Measurements from ENCODE around the gene ERG.

ERG gene, protein sequence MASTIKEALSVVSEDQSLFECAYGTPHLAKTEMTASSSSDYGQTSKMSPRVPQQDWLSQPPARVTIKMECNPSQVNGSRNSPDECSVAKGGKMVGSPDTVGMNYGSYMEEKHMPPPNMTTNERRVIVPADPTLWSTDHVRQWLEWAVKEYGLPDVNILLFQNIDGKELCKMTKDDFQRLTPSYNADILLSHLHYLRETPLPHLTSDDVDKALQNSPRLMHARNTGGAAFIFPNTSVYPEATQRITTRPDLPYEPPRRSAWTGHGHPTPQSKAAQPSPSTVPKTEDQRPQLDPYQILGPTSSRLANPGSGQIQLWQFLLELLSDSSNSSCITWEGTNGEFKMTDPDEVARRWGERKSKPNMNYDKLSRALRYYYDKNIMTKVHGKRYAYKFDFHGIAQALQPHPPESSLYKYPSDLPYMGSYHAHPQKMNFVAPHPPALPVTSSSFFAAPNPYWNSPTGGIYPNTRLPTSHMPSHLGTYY

DNA sequence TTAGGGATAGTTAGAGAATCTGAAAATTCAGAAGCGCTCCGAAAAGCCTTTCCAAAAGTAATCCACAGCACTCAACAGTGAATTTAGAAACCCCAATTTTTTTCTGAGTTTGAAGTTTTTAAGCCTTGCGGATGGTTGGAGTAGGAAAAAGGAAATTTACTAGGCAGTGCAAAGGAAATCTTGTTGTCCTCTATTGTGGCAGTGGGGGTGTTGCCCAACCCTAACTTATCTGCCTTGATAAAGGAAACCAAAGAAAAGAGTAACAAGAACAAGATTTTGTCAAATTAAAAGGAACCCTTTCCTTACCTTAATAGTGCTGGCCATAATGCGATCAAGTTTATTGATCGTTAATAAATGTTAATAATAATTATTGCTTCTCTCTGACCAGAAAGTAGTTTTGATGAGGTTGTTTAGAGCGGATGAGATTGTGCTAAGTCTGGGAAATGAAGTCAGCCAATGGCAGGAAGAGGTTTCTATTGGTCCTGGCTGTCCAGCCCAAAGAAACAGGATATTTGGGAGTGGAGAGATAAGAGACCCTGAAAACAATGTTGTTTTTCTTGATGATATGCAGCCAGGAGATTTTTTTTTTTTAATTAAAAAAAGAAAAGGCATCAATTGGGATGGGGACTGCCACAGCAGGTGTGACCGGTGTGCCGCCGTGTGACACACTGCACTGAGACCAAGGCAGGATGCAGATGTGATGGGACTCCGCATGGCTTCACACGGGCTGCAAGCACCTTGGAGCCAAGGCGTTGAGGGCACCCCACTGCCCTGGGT is at the start of gene ERG:
ERG (minus strand) TSS at position 421 of the 777 bp plus-strand sequence; CDS start at position 324, 97 bp downstream.
- DNase-seq, result no peak

DNA sequence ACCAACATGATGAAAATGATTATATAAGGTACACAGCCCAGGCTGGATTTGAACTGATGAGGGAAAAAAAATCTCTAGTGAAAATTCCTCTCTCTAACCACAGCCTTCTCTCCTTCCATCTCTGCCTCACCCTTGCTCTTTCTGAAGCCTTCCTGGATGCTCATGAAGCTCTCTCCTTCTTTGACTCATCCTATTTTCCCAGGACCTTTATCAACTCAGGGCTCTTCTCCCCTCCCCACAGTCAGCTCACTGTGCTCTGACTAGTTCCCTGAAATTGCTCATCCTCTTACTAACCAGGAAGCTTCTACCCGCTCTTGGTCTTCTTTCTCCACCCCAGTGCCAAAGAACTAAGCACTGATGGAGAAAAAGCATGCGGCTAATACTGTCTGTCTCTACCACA is 46.4 kb upstream of the ERG start:
- no peak for DNase-seq

DNA sequence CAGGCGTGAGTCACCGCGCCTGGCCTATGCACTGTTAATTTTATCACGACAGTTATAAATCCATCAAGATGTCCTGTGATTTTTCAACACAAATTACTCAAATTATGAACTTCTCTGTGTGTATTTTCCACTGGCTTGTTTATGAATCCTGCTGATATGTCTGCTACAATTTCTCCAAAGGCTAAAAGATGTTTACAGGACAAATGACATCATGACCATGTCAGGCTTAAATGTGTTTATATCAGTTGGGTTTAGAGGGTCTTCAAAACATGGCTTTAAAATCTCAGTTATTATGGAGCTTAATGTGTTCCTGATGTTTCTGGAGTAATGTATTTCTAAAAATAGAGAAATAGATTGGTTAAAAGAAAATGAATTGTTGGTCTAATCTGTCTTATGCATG is 44.0 kb upstream of the ERG start:
- no peak for DNase-seq

DNA sequence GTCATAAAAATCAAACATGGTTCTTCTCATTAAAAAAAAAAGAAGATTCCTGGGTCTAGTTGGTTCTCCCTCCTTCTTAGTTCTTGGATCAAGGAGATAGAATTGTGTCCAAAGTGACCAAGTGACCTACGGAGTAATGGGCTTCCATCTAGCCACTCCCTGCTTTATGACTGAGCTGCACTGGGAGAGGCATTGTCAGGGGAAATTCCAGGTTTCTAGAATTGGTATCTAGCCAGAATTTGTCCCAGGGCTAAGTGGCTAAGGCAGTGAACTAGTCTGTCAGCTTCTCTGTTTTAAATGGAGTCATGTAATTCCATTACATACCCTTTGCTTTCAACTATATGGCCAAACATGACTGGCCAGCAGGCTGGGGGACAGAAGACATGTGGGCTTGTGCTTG is 40.1 kb upstream of the ERG start:
- DNase-seq, result no peak

DNA sequence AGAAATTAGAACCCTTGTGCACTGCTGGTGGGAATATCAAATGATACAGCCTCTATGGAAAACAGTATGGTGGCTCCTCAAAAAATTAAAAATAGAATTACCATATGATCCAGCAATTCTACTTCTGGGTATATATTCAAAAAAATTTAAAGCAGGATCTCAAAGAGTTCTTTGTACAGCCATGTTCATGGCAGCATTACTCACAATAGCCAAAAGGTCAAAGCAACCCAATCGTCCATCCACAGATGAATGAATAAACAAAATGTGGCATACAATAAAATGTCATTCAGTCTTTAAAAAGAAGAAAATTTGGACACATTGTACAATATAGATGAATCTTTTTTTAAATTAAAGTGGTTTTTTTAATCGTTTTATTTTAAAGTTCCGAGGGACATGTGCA is 36.3 kb upstream of the ERG start:
- DNase-seq, result no peak

DNA sequence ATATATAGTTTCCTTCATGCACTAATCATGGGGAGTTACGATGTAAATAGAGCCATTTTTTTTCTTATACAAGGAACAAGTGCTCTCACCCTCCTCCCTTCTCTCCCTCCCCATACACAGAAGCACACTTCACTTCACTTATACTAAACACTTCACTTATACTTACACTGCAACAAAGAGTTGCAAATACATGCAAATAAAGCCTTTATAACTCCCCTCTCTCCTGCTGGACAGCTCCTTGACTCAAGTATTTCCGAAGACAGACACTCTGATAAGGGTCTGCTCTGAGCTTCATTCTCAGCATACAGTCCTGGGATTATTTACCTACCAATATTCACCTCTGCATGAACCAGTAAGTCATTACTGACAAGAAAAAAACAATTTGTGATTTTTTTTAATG is 35.6 kb upstream of the ERG start:
- DNase-seq, result no peak

DNA sequence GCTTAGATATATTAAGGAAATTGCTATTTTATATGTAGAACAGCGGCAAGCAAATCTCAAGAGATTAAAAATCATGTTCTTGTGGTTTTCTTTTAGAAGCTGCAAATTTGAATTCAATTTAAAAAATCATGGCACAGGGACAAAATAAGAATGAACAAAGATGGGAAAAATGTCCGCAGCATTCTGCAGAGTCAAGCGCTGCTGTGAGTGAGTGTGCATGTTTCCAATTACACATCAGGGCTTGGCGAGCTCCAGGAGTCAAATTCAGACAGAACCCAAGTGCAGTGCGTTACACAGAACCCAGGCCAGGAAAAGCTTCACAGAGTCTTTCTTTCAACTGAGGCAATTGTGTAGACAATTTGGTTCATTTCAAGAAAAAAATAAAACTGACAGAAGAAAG is 33.3 kb upstream of the ERG start:
- peak; percentile 66 for DNase-seq

DNA sequence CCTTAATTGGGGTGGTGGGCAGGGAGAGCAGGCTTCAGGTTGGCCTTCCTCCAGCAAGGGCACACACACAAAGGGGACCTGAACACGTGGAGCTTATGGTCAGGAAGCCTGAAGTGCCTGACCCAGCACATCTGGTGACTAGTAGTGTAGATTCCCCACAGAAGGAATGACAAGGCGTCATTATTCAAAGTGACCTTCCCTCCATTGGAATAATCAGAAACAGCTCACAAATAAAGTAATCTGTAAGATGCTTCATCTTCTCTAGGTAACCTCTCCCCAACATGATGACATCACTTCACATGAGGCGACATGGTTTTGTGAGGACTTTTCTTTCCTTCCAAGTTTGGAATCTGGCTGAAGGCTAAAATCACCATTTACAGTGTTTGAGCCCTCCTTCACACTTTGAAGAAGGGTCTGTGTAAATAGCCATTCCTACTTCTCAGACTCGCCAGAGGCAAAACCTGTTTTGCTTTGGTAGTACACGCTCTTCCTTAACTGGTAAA is 32.8 kb upstream of the ERG start:
- no peak for DNase-seq

DNA sequence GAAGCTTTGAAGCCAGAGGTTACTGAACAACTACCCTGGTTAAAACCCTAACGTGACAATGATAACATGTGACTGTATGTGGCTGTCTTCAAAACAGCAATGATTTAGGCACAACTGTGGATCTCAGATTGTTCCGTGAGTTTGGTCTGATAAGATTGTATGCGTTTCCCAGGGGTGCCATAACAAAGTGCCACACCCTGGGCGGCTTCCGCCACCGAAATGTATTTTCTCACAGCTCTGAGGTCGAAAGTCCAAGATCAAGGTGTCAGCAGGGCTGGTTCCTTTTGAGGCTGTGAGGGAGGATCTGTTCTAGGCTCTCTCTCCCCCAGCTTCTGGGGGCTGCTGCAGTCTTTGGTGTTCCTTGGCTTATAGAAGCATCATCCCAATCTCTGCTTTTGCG is 29.5 kb upstream of the ERG start:
- no peak for DNase-seq

DNA sequence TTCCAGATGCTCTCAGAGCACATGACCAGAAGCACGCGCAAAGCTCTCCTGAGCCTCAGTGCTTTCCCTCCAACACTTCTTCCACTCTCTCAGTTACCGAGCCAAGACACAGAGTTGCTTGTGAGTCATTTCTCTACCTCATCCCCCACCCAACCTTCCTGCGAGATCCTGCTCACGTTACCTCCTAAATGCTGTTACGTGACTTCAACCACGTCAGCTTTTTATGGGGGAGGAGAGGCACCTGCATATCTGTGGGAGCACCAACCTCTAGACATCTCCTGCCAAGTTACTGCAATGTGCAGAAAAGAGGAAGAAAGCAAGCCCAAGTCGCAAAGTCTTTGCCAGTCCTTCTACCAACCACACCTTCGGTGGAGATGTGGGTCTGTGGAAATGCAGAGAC is 27.2 kb upstream of the ERG start:
- no peak for DNase-seq

DNA sequence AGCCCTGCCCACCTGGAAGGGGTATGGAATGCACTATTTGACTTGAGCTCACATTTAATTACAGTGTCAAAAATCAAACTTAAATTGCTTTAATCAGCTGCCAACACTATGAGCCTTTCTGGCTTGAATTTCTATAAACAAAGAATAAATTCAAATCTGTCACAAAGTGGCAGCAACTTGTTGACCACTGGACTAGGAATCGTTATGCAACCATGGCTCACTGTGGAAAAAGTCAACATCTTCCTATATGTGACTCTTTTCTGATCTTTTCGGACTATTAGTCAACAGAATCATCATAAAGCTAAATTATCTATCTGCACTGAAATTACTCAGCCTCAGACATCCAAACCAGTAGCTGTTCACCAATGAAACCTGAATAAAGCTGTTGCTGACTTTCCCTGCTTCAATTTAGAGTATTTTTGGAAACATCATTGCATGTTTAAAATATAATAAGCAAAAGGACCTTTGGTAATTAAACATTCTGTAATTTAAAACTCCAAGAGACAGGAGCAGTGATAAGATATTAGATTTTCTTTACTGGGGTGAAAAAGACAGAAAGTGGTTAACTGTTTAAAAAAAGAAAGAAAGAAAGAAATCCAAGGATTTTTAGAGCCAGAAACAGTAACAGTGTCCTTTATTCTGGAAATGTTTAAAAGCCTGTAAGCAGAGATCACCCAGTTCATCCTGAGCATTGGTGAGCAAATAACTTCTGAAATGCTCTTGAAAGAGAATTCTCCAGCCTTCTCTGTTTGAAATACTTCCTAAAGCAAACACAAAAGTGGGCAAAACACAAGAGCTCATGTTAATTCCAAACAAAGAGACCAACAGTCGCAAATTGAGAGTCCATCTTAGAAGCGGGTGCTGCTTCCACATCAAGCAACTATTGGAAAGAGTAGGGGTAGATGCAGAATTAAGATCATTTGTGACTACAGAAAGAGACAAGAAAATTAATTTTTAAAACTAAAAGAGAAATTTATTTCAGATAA is 26.2 kb upstream of the ERG start:
- no peak for DNase-seq

DNA sequence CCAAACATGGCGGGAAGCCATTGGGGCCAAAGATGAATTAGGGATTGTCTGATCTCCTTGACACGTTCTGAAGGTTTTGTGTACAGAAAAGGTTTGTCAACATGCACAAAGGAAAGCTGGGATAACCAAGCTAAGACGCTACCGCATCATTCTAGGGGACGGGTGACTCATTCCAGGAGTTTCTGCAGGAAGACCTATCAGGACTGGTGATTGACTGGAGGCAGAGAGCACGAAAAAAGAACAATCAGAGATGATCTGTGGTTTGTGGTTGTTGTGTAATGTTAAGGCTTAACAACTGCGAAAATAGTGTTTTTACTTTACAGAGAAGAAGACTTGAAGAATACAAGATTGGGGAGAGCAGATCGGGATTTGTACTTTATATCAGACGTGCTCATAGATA is 22.2 kb upstream of the ERG start:
- no peak for DNase-seq

DNA sequence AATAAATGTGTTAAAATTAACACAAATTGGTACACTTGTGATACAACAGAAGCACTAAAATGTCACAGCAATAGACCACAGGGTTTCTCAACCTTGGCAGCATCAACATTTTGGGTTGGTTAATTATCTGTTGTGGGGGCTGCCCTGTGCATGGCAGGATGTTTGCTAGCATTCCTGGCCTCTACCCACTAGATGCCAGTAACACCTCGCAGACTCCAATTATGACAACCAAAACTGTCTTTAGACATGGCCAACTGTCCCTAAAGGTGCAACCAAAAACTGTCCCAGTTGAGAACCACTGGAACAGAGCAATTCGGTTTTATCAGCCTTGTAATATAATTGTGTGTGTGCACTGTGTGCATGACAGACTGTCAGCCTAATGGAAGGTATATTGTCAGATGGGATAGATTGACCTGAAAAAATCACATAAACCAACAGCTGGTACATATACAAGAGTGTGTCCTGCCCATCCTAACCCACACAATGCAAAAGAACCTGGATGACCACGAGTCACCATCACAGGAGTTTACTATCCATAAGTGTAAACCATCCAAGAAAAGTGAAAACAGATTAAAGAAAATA is 13.5 kb upstream of the ERG start:
- DNase-seq, result no peak

DNA sequence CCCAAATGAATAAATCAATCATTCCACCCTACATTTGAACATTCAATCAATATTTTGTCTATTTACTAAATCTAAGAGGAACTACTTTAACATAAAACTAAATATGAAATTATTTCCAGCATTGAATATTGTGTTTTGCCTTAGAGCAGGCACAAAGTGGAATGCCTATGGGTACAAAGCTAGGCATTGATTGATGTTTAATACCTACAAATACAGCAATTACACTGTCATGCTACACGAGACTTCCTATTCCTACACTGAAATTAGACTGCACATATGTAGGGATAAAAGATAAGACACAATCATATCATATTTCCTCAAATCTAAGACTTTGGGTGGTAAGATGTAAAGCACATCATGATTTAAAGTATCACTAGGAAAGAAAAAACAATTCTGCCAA is 12.9 kb upstream of the ERG start:
- no peak for DNase-seq

DNA sequence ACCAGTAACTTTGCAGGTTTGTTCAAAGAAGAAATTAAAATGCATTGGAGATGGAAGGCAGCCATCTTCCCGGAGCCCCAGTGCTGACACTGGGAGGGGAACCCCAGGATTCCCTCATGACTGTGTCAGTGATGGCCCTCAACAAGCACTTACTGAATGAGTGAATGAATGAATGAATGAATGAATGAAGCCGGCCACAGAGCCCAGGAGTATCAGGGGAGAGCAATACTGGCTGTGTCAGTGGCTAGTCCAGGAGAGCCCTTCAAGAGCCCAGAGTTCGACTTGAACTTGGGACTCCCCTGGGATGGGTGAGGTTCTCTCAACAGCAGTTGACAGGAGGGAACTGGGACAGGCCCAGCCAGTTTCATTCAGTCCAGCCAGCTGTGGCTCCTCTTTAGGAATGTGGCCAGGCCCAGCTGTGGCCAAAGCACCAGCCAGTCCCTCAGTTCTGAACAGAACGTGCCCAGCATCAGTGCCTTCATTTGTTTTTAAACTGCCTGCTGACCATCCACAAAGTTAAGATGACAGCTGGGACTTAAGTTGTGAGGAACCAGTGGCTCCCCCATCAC is 9.2 kb upstream of the ERG start:
- DNase-seq, result no peak

DNA sequence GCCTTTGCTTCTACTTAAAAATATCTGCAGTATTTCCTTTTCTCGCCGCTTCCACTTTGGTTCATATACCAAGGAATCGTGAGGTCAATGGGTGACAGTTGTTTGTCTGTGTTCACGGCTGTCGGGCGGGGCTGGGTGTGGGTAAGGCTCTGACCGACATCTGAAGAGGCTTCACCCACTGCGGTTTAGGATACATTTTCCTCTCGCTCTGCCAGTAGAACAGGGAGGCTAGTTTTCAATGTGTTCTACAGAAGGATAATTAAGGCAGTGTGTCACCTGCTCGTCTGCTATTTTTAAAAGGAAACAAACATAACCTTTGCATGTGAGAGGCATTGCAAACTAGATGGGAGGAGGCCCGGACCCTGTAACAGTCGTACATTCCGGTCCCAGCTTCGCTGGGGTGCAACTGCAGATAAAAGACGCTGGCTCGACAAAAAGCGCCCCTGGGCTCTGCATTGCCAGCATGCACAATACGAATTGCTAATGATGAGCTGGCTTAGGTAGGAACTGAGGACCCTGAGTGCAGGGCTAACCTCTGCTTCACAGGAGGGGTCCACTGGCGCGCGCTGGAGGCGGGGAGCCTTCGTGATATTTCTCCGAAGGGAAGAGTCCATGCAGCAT is 8.5 kb upstream of the ERG start:
- DNase-seq, result peak; percentile 60

DNA sequence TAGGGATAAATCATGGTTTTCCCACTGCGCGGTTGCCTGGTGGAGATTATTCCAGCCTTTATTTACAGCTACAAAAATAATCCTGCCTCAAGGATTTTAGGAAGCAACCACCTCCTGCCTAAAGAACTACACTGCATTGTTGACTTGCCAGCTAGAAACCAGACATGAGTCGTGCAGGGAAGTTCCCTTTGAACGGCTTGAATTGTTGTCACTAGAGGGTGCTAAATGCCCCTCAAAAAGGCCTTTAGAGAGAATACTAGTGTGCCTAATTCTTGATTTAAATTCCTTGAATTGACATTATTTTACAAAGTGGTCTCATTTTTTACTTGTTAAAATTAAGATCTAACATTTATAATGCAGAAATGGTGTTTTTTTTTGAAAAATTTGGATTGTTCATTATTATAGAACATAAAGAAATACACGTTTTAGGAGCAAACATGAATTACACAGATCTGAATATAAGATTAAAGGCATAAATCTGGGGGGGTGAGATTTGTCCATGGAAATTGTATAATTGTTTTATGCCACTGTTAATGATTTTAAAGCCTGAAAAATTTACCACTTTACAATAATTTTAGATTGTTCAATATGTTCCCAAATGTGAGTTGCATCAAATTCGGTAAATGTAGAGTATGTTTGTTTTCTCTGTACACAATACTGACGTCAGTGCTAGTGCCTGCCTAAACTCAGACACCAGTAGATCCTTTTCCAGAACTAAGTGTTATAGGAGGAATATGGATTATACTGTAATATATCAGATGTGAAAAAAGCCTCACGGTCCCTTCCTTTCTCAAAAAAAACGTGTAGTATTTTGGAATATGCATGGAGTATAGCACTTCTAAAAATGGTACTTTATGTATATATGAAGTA is 7.6 kb upstream of the ERG start:
- no peak for DNase-seq

DNA sequence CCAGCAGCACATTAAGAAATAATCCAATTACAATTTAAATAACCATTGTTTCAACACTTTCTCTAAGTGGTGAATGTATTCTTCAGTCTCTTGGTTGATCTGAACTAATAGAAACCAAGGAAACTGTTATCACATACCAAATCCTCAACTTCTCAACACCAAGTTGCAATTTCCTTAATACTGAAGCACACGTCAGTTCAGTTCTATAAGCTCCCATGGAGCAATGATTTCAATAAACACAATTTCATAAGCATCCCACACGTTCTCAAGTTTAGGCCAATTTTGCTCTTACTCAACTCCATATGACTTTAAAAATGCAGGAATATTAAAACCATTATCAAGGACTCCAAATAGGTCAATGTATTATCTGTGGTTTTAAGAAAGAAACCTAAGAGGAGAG is 5.8 kb upstream of the ERG start:
- DNase-seq, result no peak

DNA sequence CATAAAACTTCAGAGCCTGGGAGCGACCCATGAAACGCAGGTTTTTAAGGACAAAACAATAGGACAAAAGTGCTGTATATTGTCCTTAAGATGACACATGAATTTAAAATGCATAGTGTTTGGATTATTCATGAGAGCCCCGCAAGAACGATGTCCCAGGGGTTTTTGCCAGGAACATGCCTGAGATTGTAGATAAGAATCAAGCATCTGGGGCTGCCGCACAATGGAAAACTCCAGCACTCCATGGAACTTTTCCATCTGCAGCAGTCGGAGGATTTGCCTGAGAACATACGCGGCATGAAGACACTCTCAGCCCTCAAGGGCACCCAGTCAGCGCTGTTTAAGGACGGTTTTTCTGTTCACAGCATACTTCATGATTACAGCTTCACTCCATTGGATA is 5.3 kb upstream of the ERG start:
- no peak for DNase-seq

DNA sequence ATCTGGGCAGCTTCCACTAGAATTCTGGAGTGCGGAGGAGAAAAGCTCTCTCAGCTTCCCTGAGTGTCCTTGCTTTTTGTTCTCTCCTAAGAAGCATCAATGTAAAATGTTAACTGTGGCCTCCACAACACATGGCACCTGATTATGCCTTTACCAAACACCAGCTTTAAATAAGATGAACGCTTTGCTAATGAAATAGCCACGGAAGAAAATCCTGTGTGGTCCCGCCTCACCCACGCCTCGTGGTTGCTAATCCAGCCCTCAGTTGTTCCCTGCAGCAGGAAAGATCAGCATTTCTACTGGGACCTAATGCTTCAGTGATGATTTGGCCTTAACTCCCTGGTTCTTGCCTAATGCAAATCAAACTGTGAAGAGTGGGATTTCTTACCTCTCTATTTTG is 1.8 kb upstream of the ERG start:
- DNase-seq, result no peak

DNA sequence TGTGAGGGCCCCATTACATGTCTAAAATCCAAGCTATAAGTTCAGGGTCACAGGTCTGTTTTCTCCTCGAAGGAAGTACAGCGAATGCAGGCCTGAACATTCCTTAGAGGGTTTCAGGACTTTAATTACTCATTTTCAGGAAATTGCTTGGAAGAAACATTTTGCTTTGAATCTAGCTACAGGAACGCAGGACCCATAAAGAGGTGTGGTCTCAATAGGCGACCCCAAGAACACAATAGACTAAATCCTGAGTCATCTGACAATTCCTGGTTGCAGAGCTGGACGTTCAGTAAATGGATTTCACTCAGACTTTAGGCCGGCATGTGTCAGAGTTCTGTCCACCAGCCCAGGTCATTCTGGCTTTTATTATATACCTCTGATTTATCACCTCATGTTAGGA is 1.0 kb upstream of the ERG start:
- DNase-seq, result no peak

Data from right forelimb (tissue), 1 donor.